Muscle of arm (tissue), 14 donors: Measurements from ENCODE around the gene DYRK4. TPM values are rescaled to one million over a fixed set of nuclear protein-coding genes. Genes with fewer than 3 reads are reported as not detected.
"Not testable (repeated sequence)": the region's sequence is repeated elsewhere in the genome, so short reads cannot be mapped to it uniquely, and the experiment has no call there.

Source experiments
- DNase-seq: peaks from one replicate; pipeline ENCODE4 v3.0.0-alpha.2; 2013
- long read RNA-seq, 11 donors: transcript quantifications; one replicate each; lab custom pipeline, GENCODE V29; 2026
- polyA plus RNA-seq, 12 donors: library from polyadenylated mRNA; unstranded; fragments of 120-200 nt; gene quantifications; one replicate each; pipeline ENCODE4 v1.2.1, GENCODE V29; 2013; ENCODE audit not compliant: insufficient read length in 12 of 12

Gene DYRK4, protein sequence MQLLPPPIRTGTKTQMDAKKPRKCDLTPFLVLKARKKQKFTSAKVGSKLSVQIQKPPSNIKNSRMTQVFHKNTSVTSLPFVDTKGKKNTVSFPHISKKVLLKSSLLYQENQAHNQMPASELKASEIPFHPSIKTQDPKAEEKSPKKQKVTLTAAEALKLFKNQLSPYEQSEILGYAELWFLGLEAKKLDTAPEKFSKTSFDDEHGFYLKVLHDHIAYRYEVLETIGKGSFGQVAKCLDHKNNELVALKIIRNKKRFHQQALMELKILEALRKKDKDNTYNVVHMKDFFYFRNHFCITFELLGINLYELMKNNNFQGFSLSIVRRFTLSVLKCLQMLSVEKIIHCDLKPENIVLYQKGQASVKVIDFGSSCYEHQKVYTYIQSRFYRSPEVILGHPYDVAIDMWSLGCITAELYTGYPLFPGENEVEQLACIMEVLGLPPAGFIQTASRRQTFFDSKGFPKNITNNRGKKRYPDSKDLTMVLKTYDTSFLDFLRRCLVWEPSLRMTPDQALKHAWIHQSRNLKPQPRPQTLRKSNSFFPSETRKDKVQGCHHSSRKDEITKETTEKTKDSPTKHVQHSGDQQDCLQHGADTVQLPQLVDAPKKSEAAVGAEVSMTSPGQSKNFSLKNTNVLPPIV
- 10 to 100 TPM in 10 of 12 donors, not detected in 2; 15.2 to 33.2 (median 19.3) TPM for polyA plus RNA-seq
- long read RNA-seq, donor 1, partial matches to known transcripts = 18 of 25 reads
- long read RNA-seq, donor 1, other reads (novel, unspliced or antisense) = 0 of 25 reads
- long read RNA-seq, donor 2, partial matches to known transcripts = 0 of 3 reads
- long read RNA-seq, donor 2, other reads (novel, unspliced or antisense) = 0 of 3 reads
- long read RNA-seq, donor 3, partial matches to known transcripts = 0 of 1 reads
- long read RNA-seq, donor 3, other reads (novel, unspliced or antisense) = 0 of 1 reads
- long read RNA-seq, donor 4 = 0 reads
- long read RNA-seq, donor 5 = 0 reads
- long read RNA-seq, donor 6 = 0 reads
- long read RNA-seq, donor 7, partial matches to known transcripts = 0 of 1 reads
- long read RNA-seq, donor 7, other reads (novel, unspliced or antisense) = 0 of 1 reads
- long read RNA-seq, donor 8, partial matches to known transcripts = 5 of 7 reads
- long read RNA-seq, donor 8, other reads (novel, unspliced or antisense) = 0 of 7 reads
- long read RNA-seq, donor 9, partial matches to known transcripts = 5 of 8 reads
- long read RNA-seq, donor 9, other reads (novel, unspliced or antisense) = 0 of 8 reads
- long read RNA-seq, donor 10, partial matches to known transcripts = 0 of 10 reads
- long read RNA-seq, donor 10, other reads (novel, unspliced or antisense) = 6 of 10 reads
- long read RNA-seq, donor 11 = 0 reads

DNA sequence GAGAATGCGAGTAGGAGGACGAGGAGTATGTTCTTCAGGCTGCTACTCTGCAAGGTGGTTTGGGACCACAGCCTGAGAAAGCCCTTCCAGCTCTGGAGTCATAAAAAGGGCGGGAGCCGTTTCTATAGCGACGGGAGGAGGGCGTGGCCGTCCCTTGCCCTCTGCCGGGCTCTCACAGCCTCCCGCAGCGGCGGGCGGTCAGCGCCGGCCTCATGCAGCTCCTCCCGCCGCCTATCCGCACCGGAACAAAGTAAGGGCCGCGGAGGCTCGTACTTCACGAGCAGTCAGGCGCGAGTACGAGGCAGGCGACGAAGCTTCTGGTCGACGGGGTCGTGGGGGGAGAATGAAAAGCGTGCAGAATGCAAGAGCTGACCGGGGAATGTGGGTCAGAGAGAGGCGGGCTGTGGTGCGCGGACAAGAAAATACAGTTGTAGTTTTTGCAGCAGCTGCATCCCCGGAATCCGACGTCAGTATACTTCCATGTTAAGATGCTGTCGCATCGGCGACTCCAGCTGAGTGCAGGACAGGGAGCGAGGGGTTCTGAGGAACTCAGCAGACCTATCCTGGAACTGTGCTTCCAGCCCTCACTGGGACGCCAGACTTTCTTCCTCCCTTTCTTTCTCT lies at the start of gene DYRK4:
TSS of gene DYRK4 (plus strand) at position 175 of the 624 bp plus-strand sequence. CDS start at position 213, 38 bp downstream.
- DNase-seq = peak; percentile 77

DNA sequence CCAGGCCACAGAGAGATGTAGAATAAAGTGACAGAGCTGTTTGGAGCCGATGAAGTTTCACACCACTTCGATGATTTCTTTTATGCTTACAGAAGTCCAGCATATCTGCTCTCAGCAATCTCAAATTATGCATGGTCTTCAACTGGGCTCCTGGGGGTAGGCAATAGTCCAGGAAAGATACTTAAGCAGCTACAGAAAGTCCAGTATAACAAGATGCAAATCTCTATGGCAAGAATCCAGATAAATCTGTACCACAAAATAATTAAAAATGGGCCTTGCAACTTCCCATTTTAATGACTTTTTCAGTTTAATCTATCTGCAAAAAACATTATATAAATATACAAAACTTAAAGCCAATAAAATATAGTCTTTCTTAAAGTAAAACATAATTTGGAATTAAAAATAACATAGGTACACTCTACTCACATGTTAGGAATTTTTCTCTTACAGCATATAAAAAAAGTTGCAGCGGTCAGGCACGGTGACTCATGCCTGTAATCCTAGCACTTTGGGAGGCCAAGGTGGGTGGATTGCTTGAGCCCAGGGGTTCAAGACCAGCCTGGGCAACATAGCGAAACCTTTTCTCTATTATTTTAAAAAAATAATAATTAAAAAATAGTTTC lies 43.8 kb upstream of the DYRK4 start:
- no peak for DNase-seq

DNA sequence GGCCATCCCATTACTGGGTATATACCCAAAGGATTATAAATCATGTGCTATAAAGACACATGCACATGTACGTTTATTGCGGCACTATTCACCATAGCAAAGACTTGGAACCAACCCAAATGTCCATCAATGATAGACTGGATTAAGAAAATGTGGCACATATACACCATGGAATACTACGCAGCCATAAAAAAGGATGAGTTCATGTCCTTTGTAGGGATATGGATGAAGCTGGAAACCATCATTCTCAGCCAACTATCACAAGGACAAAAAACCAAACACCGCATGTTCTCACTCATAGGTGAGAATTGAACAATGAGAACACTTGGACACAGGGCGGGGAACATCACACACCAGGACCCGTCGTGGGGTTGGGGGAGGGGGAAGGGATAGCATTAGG lies 38.6 kb upstream of the DYRK4 start:
- DNase-seq = not testable (repeated sequence)

DNA sequence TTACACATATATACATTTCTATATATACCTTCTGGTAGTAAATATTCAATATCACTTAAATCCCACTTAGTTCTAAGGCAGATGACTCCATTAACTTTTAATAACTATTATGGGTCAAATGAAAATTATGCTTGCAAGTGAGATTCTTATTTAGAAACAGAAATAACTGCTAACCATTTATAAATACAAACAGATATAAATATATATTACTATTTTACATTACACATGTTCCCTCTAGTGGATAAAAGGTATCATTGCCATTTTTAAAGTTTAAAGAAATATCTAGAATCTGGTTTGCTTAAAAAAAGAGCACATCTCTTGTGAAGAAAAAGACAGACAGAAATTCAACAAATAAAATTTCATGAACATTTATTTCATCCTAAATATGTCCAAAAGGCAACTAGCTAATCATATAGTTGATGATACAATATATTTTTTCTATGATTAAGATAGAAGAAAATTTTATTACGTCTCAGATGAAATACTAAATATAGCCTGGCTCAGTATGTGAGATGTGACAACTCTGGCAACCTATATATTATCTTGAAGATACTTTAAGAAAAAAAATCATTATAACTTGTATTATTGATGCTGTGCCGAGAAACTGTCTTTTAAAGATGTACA lies 35.0 kb upstream of the DYRK4 start:
- peak; percentile 4 for DNase-seq

DNA sequence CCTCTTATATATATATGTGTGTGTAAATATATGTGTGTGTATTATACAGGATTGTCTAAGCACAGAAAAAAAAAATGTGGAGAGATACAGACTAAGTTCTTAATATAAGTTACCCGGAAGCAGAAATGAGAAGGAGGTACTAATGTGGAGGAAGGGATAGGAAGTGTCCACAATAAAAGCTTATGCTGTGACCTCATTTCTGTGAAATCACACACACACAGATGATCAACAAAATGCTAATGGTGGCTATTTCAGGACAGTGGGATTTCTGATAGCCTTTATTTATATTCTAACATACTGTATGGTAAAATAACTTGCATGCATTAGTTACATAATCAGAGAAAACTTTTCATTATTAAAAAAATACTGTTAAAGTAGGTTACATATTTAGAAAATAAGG lies 31.8 kb upstream of the DYRK4 start:
- no peak for DNase-seq

DNA sequence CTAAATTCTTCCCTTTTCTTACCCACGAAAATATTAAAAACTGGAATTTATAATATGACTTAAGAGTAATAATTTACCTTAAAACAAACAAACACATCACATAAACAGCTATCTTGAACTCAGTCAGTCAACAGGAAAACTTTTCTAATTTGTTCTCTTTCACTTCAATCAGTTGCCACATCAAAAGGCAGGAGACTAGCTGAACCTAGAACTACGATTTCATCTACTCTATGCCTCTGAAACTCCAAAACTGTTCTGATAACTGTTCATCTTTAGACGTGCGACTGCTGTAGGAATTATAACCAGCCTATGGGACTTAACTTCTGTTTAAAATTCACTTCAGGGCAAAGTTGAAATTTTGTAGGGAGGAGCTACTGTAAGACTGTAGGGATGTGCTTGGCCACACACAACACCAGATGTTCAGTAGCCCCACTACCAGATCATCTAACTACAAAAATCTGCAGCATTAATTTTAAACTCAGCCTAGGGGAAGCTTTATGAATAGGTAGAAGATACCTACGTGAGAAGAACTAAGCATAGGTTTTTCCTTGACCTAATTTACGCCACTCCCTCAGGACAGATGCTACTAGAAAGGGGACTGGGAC lies 30.9 kb upstream of the DYRK4 start:
- no peak for DNase-seq

DNA sequence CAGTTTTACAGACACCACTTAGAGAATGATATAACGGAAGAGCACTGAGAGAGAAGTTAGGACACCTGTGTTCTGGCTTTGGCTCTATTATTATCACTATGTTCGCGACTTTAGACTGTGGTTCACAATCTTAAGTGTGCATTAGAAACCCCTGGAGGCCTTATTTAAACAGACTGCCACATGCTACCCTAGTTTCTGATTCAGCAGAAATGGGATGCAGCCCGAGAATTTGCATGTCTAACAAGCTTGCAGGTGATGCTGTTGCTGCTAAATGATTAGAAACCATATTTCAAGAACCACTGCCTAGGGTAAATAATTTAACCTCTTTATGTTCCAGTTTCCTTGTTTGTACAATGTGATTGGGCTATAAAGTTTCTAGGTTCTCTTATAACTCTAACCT lies 26.9 kb upstream of the DYRK4 start:
- no peak for DNase-seq

DNA sequence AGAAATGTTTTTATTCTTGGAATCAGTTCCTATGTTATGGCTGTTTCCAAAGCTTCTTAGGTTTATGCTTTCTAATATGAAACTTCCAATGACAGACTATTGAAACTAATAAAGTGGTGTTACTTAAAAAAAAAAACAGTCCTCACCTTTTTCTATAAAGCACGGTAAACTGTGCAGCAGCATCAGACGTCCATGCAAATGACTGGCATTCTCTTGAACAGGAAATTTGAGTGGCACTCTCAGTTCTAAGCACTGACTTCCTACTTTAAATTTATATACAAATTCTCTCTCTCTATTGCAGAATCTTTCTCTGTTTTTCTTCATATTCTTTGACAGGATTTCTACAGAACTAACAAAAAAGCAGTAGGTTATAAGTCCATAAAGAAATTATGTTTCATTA lies 26.1 kb upstream of the DYRK4 start:
- DNase-seq = no peak

DNA sequence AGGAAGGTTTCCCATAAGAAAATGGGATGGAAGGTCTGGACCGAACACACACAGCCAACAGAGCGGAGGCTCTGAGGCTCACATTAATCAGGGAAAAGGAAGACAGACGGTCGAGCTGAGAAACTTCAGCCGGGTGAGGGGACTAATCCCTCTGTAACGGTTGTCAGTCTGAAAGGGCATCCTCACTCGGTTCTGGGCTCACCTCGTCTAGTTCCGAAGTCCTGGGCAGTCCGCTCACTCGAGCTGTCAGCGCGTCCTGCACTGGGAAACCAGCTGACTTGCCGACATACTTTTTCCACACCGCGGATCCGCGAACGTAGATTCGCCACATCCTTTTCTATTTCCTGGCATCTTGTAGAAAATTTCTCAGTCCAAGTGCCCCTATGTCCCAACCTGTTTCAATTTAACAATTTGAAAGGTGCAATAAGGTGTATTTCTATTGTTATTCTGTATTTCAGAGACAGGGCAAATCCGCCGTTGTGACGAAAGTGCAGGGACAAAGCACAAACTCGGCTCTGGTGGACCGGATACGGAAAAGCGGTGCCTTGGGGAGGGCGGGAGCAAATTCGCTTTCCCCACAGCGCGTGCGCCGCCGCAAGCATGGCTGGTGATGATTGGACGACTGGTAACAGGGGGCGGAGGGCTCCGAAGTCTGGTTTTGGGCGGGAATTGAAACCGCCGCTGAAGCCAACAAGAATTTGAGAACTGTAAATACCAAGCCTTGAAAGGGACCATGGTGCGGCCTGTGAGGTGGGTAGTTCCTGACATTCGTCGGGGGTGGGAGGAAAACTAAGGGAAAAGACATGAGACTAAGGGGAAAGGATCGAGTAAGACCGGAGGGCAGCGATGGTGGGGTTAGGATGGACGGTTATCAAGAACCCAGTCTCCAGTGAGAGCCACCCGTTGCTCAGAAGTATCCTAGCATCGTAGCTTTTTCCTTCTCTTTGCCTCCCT lies 23.5 kb upstream of the DYRK4 start, which contains the start of gene RAD51AP1:
TSS of gene RAD51AP1 (plus strand) at position 684 of the 954 bp plus-strand sequence. CDS start at position 734, 50 bp downstream.
- peak; percentile 97 for DNase-seq

DNA sequence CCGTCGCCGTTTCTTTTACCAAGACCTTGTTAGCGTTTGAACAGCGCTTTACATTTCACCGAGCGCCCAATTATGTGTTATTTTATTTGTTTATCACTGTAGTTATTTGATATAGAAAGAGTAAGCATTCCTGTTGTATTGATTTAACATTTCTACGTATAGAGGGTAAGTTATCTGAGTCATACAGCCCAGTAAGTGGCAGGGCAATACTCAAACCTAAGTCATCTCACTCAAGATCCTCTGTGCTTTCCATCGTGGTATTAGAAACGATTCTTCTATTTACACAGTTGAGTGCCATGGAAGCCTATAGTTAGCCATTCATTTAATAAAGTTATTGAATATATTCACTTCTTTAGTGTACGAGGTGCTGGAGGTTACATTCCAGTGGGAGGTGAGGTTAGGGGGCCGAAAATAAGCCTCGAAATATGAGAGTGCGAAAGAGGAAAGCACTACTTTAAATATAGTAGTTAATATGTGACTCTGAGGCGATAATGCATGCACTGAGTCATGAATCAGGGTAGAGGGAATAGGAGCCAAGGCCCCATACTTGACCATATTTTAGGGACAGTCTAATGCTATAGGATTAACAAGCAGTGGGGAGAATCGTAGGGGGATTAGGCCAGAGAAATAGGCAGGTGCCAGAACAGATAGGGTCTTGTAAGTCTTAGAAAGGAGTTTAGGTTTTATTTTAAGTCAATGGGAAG lies 22.7 kb upstream of the DYRK4 start:
- DNase-seq = no peak

DNA sequence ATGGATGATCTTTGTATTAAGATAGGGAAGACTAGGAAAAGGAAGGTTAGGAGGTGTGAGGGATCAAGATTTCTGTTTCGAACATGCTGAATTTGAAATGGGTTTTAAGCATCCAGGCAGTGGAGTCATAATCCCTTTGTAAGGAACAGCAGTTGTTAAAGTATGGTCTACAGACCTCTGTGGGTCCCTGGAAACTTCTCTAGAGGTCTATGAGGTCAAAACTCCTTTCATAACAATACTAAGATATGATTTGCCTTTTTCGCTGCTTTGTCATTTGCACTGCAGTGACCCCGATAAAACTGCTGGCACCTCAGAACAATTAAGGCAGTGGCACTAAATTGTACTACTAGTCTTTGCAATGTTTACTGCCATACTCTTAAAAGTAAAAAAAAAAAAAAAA lies 21.8 kb upstream of the DYRK4 start:
- no peak for DNase-seq

DNA sequence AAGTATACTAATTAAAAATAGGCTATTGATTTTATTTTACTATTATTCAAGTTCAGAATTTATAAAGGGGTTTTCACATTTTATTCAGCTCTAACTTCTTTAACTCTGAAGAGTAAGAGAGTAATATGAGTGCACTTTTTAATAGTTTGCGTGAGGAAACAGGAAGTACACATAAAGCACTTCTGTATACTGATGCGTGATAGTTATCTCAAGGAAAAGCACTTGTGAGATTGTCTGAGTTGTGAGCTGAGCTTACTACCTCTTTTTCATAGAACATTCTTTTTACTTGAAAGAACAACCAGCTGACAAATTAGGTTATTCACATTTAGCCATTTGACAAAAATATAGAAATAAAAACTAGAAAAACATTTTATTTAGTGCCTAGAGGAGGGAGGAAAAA lies 21.4 kb upstream of the DYRK4 start:
- DNase-seq = no peak

DNA sequence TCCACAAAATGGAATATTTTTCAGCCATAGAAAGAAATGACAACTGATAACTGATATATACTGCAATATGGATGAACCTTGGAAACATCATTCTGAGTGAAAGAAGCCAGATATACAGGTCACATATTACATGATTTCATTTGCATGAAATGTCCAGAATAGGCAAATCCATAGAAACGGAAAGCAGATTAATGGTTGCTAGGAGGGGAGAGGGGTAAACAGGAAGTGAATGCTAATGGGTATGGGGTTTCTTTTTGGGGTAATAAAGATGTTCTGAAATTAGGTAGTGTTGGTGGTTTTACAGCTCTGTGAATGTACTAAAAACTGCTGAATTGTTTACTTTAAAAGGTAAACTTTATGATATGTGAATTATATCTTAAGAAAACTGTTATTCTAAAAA lies 16.8 kb upstream of the DYRK4 start:
- DNase-seq = no peak

DNA sequence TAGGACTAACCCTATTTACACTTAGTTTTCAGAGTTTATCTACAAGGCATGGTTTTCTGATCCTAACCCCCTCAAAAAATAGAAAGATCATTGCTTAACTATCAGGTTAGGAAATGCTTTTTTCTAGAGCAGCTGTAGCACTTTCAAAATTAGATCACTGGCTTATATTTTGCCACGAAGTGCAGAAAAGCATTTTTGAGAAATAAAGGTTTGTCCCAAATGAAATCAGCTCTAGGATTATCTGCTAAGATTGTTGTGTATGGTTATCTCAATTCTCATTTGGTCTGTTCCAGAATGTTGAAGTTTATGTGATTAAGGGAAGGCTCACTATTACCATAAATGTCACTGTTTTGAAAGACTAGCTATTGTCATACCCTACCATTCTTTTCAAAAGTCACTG lies 9.8 kb upstream of the DYRK4 start:
- no peak for DNase-seq

DNA sequence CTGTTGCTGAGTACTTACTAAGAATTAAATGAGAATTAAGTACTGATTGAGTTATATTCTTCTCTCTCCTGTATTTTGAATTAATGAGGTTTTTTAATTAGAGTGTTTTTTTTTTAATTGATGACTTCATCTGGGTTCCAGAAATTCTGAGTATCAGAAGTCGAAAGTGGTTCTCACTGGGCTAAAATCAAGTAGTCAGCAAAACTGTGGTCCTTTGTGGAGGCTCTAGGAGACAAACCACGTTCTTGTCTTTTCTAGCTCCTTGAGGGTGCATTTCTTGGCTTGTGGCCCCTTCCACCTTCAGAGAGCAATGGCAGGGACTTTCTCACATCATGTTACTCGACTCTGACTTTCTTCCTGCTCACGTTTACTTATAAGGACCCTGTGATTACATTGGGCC lies 8.1 kb upstream of the DYRK4 start:
- no peak for DNase-seq

DNA sequence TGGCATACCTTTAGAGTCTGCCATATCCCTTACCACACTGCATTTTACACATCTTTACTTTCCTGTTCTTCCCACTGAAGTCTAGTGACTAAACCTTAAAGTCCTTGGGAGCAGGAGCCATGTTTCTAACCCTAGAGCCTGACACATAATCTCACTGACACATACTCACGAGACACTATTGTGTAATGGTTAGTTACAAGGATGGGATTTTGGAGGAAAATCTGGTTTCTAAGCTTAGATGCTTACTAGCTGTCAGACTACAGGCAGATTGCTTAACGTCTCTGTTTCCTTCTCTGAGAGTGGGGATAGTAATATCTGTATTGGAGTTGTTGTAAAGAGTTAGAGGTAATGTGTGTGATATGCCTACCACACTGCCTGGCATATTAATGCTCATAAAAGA lies 6.2 kb upstream of the DYRK4 start:
- no peak for DNase-seq

DNA sequence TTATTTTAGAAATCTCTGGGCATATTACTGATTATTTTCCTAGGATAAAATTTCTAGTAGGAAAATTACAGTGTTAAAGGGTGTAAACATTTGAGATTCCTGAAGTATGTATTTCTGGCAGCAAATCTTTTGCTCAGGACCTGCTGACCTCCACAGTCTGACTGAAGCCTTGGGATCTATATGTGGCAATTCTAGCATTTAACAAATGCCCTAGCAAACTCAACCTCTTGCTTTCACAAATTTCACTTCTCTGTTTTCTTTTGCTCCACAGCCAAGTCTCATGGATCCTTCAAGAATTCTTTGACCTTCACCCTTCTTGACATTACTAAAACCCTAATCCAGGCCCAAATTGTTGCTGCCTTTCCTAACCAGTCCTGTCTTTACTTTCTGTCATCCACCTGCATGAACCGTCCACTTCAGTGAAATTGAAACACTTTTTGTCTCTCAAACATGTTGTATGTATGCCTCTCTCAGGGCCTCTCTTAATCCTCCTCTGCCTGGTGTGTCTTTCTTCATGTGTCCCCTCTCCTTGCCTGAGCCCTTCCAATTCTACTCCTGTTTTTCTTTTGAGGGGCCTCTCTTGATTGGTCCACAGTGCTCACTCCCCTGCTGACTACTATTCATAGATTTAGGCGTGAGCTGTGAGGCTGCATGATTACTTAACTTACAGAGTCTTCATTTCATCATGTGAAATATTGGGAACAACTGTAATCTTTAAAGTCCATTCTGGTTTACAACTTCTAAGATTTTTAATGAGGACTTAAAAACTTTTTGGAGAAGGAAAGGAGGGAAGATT lies 5.1 kb upstream of the DYRK4 start:
- DNase-seq = no peak
